ENCODE results near the gene CLIP2.
A peak's percentile ranks its signal among the peaks of the same experiment; 100 is the strongest.

CLIP2 gene

GRCh38 chr7:74360008-74360407, 70.8 kb downstream of the CLIP2 start:
- H4K91ac ChIP-seq (ENCODE audit: low read depth, low read length, poor library complexity), result no peak overlapping the region
- H3K4me3 ChIP-seq (ENCODE audit: low read length in 2 of 2), result no peak overlapping the region
- WGBS, 2 donors (ENCODE audit: extremely low coverage in 2 of 2, insufficient read length in 2 of 2, insufficient replicate concordance in 1 of 2), result no CpG with 5 or more reads among the region's 11 CpGs
- H3K4ac ChIP-seq (ENCODE audit: low read length), result no peak overlapping the region
- H3K9me3 ChIP-seq (replicated peaks in 1 of 2; ENCODE audit: control insufficient read depth in 2 of 2, insufficient read depth in 1 of 2, low read depth in 1 of 2, low read length in 2 of 2), result no peaks in the 10 kb centered on the region
- H2BK12ac ChIP-seq (ENCODE audit: low read length), result no peak overlapping the region
- no peak overlapping the region for H3K9ac ChIP-seq (ENCODE audit: low read depth, low read length, poor library complexity)
- peaks cover under 1% of the 10 kb centered on the region in 2 donors for H3K4me1 ChIP-seq (ENCODE audit: control insufficient read depth in 2 of 2, insufficient read depth in 1 of 2, low read depth in 1 of 2, low read length in 2 of 2)
- H3K36me3 ChIP-seq (replicated peaks in 1 of 2; ENCODE audit: control insufficient read depth in 2 of 2, insufficient read depth in 2 of 2, low read length in 2 of 2), result peaks cover 23 to 81% of the 10 kb centered on the region in 2 donors
- no peak overlapping the region for H2AK5ac ChIP-seq (ENCODE audit: low read depth, low read length)
- H3K14ac ChIP-seq (ENCODE audit: low read length), result no peak overlapping the region
- peaks cover 6% of the 10 kb centered on the region for H3K79me1 ChIP-seq (ENCODE audit: low read depth, low read length)
- H2BK5ac ChIP-seq (ENCODE audit: low read length), result no peak overlapping the region
- no peak for DNase-seq (ENCODE audit: low spot score)
- H3K18ac ChIP-seq (ENCODE audit: low read length), result no peak overlapping the region
- no peak overlapping the region for H2BK15ac ChIP-seq (ENCODE audit: low read length)
- H2BK120ac ChIP-seq (ENCODE audit: low read depth, low read length), result no peak overlapping the region
- no peak overlapping the region for H3K23ac ChIP-seq (ENCODE audit: low read depth, low read length, poor library complexity)
- no peak overlapping the region for H3K4me2 ChIP-seq (ENCODE audit: insufficient read depth, low read length, poor library complexity, severe bottlenecking)
- no peak overlapping the region for H2AFZ ChIP-seq (ENCODE audit: low read length)
- no peak overlapping the region for H4K8ac ChIP-seq (ENCODE audit: low read depth, low read length)
- H3K27ac ChIP-seq (replicated peaks; ENCODE audit: low read length), result no peak overlapping the region
- H3K27me3 ChIP-seq (ENCODE audit: control insufficient read depth in 3 of 3, insufficient read depth in 3 of 3, low read depth in 1 of 3, low read length in 3 of 3), result no peaks in the 10 kb centered on the region

DNA sequence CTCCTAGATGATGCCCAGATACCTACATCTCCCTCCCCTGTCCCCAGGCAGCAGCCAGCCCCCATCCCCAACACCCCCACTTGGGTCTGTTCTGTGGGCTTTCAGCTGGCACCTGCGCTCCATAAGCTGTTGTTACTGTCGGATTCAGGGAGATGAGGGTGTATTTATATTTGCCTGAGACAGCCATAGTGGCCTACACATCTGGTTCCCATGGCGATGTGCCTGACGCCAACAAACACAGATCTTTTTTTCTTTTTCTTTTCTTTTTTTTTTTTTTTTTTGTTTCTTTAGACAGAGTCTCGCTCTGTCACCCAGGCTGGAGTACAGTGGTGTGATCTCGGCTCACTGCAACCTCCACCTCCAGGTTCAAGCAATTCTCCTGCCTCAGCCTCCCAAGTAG, 73.1 kb downstream of the CLIP2 start:
- no CpG with 5 or more reads among the region's 6 CpGs for WGBS, 2 donors (ENCODE audit: extremely low coverage in 2 of 2, insufficient read length in 2 of 2, insufficient replicate concordance in 1 of 2)
- DNase-seq (ENCODE audit: low spot score), result no peak
- H2AK5ac ChIP-seq (ENCODE audit: low read depth, low read length), result no peak overlapping the region

GRCh38 chr7:74364061-74364460, 74.9 kb downstream of the CLIP2 start:
- Histone ChIP-seq H3K4ac (ENCODE audit: low read length) (no peak overlapping the region), H2BK5ac (ENCODE audit: low read length) (no peak overlapping the region), H3K4me1 (ENCODE audit: control insufficient read depth in 2 of 2, insufficient read depth in 1 of 2, low read depth in 1 of 2, low read length in 2 of 2) (peaks cover 3% of the 10 kb centered on the region in 2 donors), H3K79me1 (ENCODE audit: low read depth, low read length) (peaks cover 3% of the 10 kb centered on the region), H3K4me3 (ENCODE audit: low read length in 2 of 2) (no peak overlapping the region), H3K9me3 (replicated peaks in 1 of 2; ENCODE audit: control insufficient read depth in 2 of 2, insufficient read depth in 1 of 2, low read depth in 1 of 2, low read length in 2 of 2) (no peaks in the 10 kb centered on the region), H2AK5ac (ENCODE audit: low read depth, low read length) (no peak overlapping the region), H3K23ac (ENCODE audit: low read depth, low read length, poor library complexity) (peak overlapping the region; percentile 5), H2AFZ (ENCODE audit: low read length) (no peak overlapping the region), H3K27me3 (ENCODE audit: control insufficient read depth in 3 of 3, insufficient read depth in 3 of 3, low read depth in 1 of 3, low read length in 3 of 3) (no peaks in the 10 kb centered on the region), H3K4me2 (ENCODE audit: insufficient read depth, low read length, poor library complexity, severe bottlenecking) (no peak overlapping the region), H2BK15ac (ENCODE audit: low read length) (no peak overlapping the region), H3K36me3 (replicated peaks in 1 of 2; ENCODE audit: control insufficient read depth in 2 of 2, insufficient read depth in 2 of 2, low read length in 2 of 2) (peaks cover 20 to 71% of the 10 kb centered on the region in 2 donors), H4K8ac (ENCODE audit: low read depth, low read length) (no peak overlapping the region), H3K14ac (ENCODE audit: low read length) (no peak overlapping the region), H3K18ac (ENCODE audit: low read length) (no peak overlapping the region), H2BK120ac (ENCODE audit: low read depth, low read length) (no peak overlapping the region), H3K9ac (ENCODE audit: low read depth, low read length, poor library complexity) (no peak overlapping the region), H2BK12ac (ENCODE audit: low read length) (no peak overlapping the region), H4K91ac (ENCODE audit: low read depth, low read length, poor library complexity) (no peak overlapping the region), H3K27ac (replicated peaks; ENCODE audit: low read length) (no peak overlapping the region)
- DNase-seq (ENCODE audit: low spot score), result no peak
- WGBS, 2 donors (ENCODE audit: extremely low coverage in 2 of 2, insufficient read length in 2 of 2, insufficient replicate concordance in 1 of 2), result no CpG with 5 or more reads among the region's 7 CpGs

More for the DNA sequence above, 73.1 kb downstream of the CLIP2 start:
- Histone ChIP-seq H3K27ac (replicated peaks; ENCODE audit: low read length) (no peak overlapping the region), H3K27me3 (ENCODE audit: control insufficient read depth in 3 of 3, insufficient read depth in 3 of 3, low read depth in 1 of 3, low read length in 3 of 3) (no peaks in the 10 kb centered on the region), H3K79me1 (ENCODE audit: low read depth, low read length) (peaks cover 4% of the 10 kb centered on the region), H3K4me2 (ENCODE audit: insufficient read depth, low read length, poor library complexity, severe bottlenecking) (no peak overlapping the region), H2BK15ac (ENCODE audit: low read length) (no peak overlapping the region), H4K8ac (ENCODE audit: low read depth, low read length) (no peak overlapping the region), H2BK12ac (ENCODE audit: low read length) (no peak overlapping the region), H3K4me3 (ENCODE audit: low read length in 2 of 2) (no peak overlapping the region), H3K14ac (ENCODE audit: low read length) (no peak overlapping the region), H3K36me3 (replicated peaks in 1 of 2; ENCODE audit: control insufficient read depth in 2 of 2, insufficient read depth in 2 of 2, low read length in 2 of 2) (peaks cover 20 to 73% of the 10 kb centered on the region in 2 donors), H3K9me3 (replicated peaks in 1 of 2; ENCODE audit: control insufficient read depth in 2 of 2, insufficient read depth in 1 of 2, low read depth in 1 of 2, low read length in 2 of 2) (no peaks in the 10 kb centered on the region), H2BK5ac (ENCODE audit: low read length) (no peak overlapping the region), H2AFZ (ENCODE audit: low read length) (no peak overlapping the region), H3K4ac (ENCODE audit: low read length) (no peak overlapping the region), H4K91ac (ENCODE audit: low read depth, low read length, poor library complexity) (no peak overlapping the region), H3K18ac (ENCODE audit: low read length) (no peak overlapping the region), H3K4me1 (ENCODE audit: control insufficient read depth in 2 of 2, insufficient read depth in 1 of 2, low read depth in 1 of 2, low read length in 2 of 2) (peaks cover 3% of the 10 kb centered on the region in 2 donors), H3K23ac (ENCODE audit: low read depth, low read length, poor library complexity) (no peak overlapping the region), H2BK120ac (ENCODE audit: low read depth, low read length) (no peak overlapping the region), H3K9ac (ENCODE audit: low read depth, low read length, poor library complexity) (no peak overlapping the region)

GRCh38 chr7:74365322-74366022, 76.3 kb downstream of the CLIP2 start:
- no peak overlapping the region for H4K91ac ChIP-seq (ENCODE audit: low read depth, low read length, poor library complexity)
- no peak overlapping the region for H3K27ac ChIP-seq (replicated peaks; ENCODE audit: low read length)
- no peak overlapping the region for H3K4ac ChIP-seq (ENCODE audit: low read length)
- no peak overlapping the region for H2BK120ac ChIP-seq (ENCODE audit: low read depth, low read length)
- H3K18ac ChIP-seq (ENCODE audit: low read length), result no peak overlapping the region
- no peak overlapping the region for H3K14ac ChIP-seq (ENCODE audit: low read length)
- WGBS, 2 donors (ENCODE audit: extremely low coverage in 2 of 2, insufficient read length in 2 of 2, insufficient replicate concordance in 1 of 2), result no CpG with 5 or more reads among the region's 10 CpGs
- no peak overlapping the region for H2AFZ ChIP-seq (ENCODE audit: low read length)
- no peaks in the 10 kb centered on the region for H3K27me3 ChIP-seq (ENCODE audit: control insufficient read depth in 3 of 3, insufficient read depth in 3 of 3, low read depth in 1 of 3, low read length in 3 of 3)
- no peak overlapping the region for H3K4me3 ChIP-seq (ENCODE audit: low read length in 2 of 2)
- H2BK12ac ChIP-seq (ENCODE audit: low read length), result no peak overlapping the region
- peaks cover 3% of the 10 kb centered on the region in 2 donors for H3K4me1 ChIP-seq (ENCODE audit: control insufficient read depth in 2 of 2, insufficient read depth in 1 of 2, low read depth in 1 of 2, low read length in 2 of 2)
- no peak overlapping the region for H3K4me2 ChIP-seq (ENCODE audit: insufficient read depth, low read length, poor library complexity, severe bottlenecking)
- H2AK5ac ChIP-seq (ENCODE audit: low read depth, low read length), result no peak overlapping the region
- H3K9ac ChIP-seq (ENCODE audit: low read depth, low read length, poor library complexity), result no peak overlapping the region
- H2BK15ac ChIP-seq (ENCODE audit: low read length), result no peak overlapping the region
- no peak overlapping the region for H2BK5ac ChIP-seq (ENCODE audit: low read length)
- peaks cover 13 to 61% of the 10 kb centered on the region in 2 donors for H3K36me3 ChIP-seq (replicated peaks in 1 of 2; ENCODE audit: control insufficient read depth in 2 of 2, insufficient read depth in 2 of 2, low read length in 2 of 2)
- no peaks in the 10 kb centered on the region for H3K79me1 ChIP-seq (ENCODE audit: low read depth, low read length)
- peak; percentile 73 for DNase-seq (ENCODE audit: low spot score)
- H3K9me3 ChIP-seq (replicated peaks in 1 of 2; ENCODE audit: control insufficient read depth in 2 of 2, insufficient read depth in 1 of 2, low read depth in 1 of 2, low read length in 2 of 2), result no peaks in the 10 kb centered on the region
- H3K23ac ChIP-seq (ENCODE audit: low read depth, low read length, poor library complexity), result no peak overlapping the region
- no peak overlapping the region for H4K8ac ChIP-seq (ENCODE audit: low read depth, low read length)

Data from neuronal stem cell (in vitro differentiated cells).